NCI-H82 (cell line): ENCODE data around the gene C9orf50.
A peak's percentile ranks its signal among the peaks of the same experiment; 100 is the strongest.

Source experiments
- DNase-seq: peaks from one replicate; lab custom pipeline; 2025; lab: John Stamatoyannopoulos, UW

The C9orf50 gene

GRCh38 chr9:129591916-129592315 is 29.0 kb downstream of the C9orf50 start:
- no peak for DNase-seq

GRCh38 chr9:129590466-129590865 is 30.4 kb downstream of the C9orf50 start:
- DNase-seq: peak; percentile 40

DNA sequence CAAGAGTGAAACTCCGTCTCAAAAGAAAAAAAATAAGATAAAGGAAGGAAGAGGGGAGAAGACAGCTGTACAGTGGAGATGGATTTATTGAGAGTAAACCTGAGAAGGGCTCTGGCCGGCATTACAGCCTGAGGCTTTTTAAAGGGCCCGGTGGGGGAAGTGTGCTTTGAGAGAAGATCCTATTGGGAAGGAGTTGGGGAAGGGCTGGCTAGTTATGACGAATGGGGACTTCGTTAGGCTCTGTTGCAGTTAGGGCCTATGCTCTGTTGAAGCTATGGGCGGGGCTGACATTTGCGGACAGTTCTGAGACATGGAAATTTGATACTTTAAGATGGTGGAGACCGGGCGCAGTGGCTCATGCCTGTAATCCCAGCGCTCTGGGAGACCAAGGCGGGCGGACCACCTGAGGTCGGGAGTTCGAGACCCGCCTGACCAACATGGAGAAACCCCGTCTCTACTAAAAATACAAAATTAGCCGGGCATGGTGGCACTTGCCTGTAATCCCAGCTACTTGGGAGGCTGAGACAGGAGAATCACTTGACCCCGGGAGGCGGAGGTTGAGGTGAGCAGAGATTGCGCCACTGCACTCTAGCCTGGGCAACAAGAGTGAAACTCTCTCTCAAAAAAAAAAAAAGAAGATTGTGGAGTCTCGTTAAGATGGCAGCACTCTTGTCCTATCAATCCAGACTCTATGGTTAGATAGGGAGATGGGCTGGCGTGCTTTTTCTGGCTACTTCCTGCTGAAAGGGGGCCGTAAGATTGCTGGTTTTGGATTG is 33.2 kb downstream of the C9orf50 start:
- DNase-seq: peak; percentile 56

DNA sequence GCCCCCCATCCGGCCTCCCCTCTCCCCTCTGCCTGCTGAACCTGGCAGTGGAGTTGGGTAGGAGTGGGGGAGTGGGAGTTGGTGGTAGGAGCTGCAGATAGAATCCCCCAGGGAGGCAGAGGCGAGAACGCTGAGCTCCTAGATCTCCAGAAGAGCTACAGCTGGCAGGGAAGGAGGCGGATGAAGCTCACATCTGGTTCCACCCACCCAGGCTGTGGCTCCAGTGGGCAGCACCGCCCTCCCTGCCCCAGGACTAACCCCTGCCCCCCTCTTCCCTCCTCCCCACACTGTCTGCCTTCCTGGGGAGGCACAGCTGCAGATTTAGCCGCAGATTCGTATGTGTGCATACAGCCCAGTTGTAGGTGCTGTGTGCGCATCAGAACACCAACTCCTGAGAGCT is 34.2 kb downstream of the C9orf50 start:
- DNase-seq: peak; percentile 68

DNA sequence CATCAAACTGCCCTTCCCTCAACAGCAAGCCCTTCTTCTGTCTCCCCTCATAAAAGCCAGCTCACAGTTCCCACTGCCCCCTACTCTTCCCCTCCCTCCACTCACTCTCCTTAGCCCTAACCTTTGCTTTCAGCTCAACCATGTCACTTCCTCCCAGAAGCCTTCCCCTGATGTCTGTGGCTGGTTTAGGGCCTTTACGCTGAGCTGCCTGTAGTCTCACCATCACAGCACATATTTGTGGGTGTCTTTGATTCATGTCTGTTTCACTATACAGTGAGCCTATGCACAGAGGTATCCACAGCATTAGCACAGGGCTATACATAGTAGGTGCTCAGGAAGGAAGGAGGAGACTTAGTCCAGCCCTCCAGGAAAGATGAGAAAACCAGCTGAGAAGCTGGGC is 34.7 kb downstream of the C9orf50 start:
- DNase-seq: no peak

DNA sequence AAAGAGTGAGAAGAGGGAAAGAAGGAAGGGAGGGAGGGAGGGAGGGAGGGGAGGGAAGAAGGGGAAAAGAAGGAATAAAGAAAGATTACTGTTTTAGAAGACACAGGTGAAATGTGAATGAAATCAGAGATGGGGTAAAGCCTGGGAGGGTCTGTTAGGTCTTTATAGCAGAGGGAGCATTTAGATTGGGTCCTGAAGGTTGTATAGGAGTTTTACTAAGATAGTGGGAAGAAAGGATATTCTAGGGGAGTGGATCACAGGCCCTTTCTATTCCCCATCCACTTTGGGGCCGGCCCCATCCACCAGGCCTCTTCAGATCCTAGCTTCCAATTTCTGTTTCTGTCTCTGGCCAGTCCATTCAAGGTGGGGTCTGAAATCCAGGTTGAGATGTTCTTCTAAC is 35.5 kb downstream of the C9orf50 start:
- no peak for DNase-seq

DNA sequence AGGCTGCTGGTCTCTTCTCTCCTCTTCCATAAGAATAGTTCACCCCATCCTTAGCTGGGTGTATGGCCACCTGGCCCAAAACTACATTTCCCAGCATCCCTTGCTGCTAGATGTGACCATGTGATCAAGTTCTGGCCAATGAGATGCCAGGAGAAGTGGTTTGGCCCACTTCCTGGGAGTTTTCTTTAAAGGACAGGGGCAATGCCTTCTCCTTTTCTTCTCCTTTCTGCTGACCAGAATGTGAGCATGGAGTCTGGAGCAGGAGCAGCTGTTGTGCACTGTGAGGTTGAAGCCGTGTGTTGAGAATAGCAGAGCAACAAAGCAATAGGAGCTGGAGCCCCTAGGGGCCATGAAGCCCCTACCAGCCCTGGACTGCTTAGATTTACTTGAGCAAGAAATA is 36.8 kb downstream of the C9orf50 start:
- peak; percentile 89 for DNase-seq

DNA sequence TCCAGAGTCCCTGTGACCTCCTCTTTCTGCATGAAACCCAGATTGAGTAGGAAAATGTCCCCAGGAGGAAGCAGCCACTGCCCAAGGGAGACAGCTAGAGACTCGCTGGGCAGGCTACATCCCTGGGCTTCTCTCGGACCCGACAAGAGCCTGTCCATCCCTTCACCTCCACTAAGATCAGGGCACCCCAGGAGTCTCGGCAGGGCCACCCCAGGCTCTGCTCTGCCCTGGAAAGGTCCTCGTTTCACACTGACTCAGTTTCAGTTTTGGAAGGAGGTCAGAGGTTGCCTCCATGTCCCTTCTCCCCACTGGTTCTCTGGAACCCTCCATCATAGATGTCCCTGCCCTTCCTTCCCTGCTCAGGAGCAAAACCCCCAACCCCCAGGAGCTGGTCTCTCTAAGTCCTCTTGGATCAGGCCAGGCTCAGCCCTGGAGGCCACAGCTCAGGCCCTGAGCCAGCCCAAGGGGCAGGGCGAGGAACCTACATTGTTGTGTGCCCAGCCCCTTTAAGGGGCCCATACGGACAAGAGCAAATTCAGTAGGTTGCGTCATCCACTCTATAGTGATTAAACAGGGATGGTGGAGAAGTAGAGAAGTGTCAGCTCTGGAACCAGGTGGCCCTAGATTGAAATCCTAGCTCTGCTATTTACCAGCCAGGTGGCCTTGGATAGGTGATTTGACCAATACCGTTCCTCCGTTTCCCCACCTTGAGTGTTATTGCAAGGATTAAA is 37.4 kb downstream of the C9orf50 start:
- DNase-seq: no peak

DNA sequence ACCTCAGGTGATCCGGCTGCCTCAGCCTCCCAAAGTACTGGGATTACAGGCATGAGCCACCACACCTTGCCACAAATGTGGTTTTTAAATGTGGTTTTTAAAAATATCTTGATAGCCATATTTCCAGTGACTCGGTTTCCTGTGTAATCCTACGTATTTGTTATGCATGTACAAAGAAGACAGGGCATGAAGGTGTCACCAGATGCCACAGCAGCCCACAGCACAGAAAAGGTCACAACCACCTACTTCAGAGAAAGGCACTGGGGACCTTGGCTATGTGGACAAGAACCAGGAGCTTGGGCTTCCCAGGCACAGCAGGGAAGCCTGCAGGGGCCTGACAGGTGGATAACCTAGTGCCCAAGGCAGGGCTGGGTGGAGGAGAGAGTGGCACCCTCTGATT is 38.0 kb downstream of the C9orf50 start:
- DNase-seq: no peak

GRCh38 chr9:129581505-129582189 is 39.3 kb downstream of the C9orf50 start:
- DNase-seq: no peak

DNA sequence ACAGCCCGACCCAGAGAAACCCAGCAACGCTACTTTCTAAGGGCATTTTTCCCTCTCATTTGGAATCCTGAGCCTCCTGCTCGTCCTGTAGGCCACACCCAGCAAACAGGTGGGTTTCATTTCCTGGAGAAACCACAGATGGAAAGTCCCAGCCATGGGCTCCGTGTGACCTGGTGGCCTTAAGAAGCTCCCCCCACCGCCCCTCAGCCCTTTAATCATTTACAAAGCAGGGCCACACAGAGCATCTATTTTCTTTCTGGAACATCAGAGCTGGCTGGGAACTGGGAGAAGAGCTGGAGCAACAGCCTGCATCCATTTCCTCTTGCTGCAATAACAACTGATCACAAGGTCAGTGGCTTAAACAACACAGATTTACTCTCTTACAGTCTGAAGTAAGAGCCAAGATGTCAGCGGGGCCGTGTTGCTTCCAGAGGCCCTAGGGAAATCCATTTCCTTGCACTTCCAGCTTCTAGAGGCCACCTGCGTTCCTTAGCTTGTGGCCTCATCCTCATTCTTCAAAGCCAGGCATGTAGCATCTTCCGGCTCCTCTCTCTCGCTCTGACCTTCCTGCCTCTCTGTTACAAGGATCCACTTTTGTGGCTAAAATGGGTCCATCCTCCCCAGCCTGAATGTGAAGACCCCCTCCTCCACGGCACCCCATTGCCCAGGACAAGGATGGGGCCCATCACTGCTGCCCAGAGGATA is 40.5 kb downstream of the C9orf50 start:
- DNase-seq: no peak

DNA sequence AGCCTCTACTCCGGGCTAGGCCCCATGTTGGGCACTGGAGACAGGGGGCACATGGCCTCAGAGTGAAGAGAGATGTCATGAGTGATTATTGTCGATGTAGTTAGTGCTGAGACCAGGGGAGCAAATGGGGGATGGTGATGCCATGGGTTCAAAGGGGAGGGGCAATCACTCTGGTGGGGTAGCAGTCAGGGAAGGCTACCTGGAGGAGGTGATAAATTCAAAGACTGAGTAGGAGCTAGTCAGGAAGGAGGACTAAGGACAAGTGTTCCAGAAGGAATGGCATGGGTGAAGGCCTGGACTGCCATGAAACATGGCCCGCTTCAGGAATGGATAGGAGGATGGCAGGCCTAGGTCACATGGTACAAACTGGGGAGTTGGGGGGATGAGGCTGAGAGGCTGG is 41.6 kb downstream of the C9orf50 start:
- DNase-seq: no peak

DNA sequence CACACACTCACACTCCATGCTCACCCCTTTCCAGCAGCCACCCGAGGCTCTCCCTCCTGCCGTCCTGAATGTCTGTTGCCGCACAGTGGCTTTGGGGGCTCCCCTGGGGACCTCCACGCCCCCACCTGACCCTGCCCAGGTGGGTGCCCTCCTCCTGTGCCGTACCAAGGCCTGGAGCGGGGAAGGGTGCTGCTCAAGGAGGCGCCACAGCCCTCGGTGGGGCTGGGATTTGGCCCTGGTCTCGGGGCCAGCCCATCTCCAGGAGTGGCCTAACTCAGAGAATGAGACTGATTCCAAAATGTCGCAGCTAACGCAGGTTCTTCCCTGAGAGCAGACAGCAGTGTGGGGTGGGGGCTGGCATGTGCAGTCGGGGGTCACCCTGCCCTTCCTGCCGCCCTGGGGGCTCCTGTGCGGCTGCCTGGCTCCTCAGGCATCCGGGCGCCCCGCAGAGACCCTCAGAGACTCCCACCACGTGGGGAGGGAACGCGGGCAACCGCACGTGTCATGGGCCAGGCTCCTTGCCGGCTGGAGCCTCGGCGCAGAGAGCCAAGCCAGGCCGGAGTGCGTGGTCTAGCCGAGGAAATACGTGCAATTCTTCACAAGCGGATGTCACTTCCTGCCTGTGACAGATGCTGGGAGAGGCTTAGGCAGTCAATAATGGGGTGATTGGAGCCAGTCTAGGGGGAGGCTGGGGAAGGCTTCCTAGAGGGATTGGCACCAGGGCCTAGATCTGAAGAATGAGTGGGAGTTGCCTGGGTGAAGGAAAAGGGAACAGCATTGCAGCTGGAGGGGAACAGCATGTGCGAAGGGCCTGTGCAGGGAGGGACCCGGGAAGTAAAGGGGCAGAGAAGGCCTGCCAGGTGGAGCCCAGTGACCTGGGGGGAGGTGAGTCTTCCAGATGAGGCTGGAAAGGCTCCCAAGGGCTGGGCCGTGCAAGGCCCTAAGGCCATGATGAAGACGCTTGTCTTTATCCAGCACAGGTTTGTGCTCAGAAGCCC is 44.1 kb downstream of the C9orf50 start:
- DNase-seq: peak; percentile 47

GRCh38 chr9:129575818-129576217 is 45.1 kb downstream of the C9orf50 start:
- peak; percentile 41 for DNase-seq

- peak; percentile 49 for DNase-seq
Observed at GRCh38 chr9:129574911-129575585, 45.9 kb downstream of the C9orf50 start.

GRCh38 chr9:129573977-129574376 is 46.9 kb downstream of the C9orf50 start:
- no peak for DNase-seq

- DNase-seq: no peak
Observed at GRCh38 chr9:129572517-129572916, 48.4 kb downstream of the C9orf50 start.

GRCh38 chr9:129572052-129572425 is 48.9 kb downstream of the C9orf50 start:
- no peak for DNase-seq

- DNase-seq: no peak
Observed at GRCh38 chr9:129571298-129572051, 49.4 kb downstream of the C9orf50 start.
